Measurements from ENCODE around the gene MAFG.

DNA sequence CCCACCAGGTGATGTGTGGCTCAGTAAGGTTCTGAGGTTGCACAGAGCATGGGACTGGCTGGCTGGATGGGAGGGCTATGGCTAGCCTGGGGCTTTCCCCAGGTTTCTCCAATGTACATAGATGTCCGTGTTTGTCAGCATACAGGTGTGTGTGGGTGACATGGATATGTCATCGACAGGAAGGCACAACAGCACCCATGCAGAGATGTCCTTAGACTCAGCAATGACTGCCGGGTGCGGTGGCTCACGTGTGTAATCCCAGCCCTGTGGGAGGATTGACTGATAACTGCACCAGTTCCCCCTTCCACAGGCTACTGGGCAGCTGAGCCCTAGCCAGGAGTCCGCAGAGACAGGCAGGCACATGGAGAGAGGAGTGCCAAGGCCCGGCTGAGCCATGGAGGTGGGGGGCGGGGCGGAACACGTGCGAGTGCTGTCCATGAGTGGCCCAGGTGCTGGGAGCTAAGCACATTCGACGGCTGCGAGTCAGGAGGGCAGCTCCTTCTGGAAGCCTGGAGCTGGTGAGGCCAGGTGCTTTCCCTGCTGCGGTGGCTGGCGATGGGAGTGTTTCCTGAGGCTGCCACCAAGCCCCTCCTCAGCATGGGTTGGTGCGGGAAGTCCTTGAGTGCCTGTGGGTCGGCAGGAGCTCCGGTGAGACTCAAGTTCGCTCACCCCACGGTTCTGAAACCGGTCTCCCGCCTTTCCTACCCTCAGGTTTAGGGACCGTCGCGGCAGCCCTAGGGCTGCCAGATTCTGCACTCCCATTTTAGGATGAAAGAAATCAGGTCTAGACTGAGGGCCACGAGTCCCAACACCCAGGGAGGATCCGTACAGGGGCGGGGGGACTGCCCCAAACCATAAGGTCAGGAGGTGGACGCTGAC lies 49.0 kb upstream of the MAFG start:
- TF ChIP-seq TARDBP (IDR thresholded peaks at IDR 0.05): no peak
- no peak for TF ChIP-seq ZFP36 (IDR thresholded peaks at IDR 0.05; ENCODE audit: low read depth, low read length, partially characterized antibody)
- TF ChIP-seq, protein P1, sequence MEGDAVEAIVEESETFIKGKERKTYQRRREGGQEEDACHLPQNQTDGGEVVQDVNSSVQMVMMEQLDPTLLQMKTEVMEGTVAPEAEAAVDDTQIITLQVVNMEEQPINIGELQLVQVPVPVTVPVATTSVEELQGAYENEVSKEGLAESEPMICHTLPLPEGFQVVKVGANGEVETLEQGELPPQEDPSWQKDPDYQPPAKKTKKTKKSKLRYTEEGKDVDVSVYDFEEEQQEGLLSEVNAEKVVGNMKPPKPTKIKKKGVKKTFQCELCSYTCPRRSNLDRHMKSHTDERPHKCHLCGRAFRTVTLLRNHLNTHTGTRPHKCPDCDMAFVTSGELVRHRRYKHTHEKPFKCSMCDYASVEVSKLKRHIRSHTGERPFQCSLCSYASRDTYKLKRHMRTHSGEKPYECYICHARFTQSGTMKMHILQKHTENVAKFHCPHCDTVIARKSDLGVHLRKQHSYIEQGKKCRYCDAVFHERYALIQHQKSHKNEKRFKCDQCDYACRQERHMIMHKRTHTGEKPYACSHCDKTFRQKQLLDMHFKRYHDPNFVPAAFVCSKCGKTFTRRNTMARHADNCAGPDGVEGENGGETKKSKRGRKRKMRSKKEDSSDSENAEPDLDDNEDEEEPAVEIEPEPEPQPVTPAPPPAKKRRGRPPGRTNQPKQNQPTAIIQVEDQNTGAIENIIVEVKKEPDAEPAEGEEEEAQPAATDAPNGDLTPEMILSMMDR (IDR thresholded peaks at IDR 0.05 in 2 of 3, conservative IDR thresholded peaks at IDR 0.05 in 1 of 3; ENCODE audit: insufficient read depth in 2 of 3, low read depth in 1 of 3, low read length in 3 of 3): no peak
- TF ChIP-seq, protein P2, sequence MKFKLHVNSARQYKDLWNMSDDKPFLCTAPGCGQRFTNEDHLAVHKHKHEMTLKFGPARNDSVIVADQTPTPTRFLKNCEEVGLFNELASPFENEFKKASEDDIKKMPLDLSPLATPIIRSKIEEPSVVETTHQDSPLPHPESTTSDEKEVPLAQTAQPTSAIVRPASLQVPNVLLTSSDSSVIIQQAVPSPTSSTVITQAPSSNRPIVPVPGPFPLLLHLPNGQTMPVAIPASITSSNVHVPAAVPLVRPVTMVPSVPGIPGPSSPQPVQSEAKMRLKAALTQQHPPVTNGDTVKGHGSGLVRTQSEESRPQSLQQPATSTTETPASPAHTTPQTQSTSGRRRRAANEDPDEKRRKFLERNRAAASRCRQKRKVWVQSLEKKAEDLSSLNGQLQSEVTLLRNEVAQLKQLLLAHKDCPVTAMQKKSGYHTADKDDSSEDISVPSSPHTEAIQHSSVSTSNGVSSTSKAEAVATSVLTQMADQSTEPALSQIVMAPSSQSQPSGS (CRISPR knock-in tag; IDR thresholded peaks at IDR 0.05): no peak
- TF ChIP-seq ELF4 (CRISPR knock-in tag; IDR thresholded peaks at IDR 0.05): no peak
- TF ChIP-seq, protein P3, sequence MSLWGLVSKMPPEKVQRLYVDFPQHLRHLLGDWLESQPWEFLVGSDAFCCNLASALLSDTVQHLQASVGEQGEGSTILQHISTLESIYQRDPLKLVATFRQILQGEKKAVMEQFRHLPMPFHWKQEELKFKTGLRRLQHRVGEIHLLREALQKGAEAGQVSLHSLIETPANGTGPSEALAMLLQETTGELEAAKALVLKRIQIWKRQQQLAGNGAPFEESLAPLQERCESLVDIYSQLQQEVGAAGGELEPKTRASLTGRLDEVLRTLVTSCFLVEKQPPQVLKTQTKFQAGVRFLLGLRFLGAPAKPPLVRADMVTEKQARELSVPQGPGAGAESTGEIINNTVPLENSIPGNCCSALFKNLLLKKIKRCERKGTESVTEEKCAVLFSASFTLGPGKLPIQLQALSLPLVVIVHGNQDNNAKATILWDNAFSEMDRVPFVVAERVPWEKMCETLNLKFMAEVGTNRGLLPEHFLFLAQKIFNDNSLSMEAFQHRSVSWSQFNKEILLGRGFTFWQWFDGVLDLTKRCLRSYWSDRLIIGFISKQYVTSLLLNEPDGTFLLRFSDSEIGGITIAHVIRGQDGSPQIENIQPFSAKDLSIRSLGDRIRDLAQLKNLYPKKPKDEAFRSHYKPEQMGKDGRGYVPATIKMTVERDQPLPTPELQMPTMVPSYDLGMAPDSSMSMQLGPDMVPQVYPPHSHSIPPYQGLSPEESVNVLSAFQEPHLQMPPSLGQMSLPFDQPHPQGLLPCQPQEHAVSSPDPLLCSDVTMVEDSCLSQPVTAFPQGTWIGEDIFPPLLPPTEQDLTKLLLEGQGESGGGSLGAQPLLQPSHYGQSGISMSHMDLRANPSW (CRISPR knock-in tag; IDR thresholded peaks at IDR 0.05): no peak
- TF ChIP-seq, protein P4, sequence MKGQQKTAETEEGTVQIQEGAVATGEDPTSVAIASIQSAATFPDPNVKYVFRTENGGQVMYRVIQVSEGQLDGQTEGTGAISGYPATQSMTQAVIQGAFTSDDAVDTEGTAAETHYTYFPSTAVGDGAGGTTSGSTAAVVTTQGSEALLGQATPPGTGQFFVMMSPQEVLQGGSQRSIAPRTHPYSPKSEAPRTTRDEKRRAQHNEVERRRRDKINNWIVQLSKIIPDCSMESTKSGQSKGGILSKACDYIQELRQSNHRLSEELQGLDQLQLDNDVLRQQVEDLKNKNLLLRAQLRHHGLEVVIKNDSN (CRISPR knock-in tag; IDR thresholded peaks at IDR 0.05): peak; percentile 60
- TF ChIP-seq, protein P5, sequence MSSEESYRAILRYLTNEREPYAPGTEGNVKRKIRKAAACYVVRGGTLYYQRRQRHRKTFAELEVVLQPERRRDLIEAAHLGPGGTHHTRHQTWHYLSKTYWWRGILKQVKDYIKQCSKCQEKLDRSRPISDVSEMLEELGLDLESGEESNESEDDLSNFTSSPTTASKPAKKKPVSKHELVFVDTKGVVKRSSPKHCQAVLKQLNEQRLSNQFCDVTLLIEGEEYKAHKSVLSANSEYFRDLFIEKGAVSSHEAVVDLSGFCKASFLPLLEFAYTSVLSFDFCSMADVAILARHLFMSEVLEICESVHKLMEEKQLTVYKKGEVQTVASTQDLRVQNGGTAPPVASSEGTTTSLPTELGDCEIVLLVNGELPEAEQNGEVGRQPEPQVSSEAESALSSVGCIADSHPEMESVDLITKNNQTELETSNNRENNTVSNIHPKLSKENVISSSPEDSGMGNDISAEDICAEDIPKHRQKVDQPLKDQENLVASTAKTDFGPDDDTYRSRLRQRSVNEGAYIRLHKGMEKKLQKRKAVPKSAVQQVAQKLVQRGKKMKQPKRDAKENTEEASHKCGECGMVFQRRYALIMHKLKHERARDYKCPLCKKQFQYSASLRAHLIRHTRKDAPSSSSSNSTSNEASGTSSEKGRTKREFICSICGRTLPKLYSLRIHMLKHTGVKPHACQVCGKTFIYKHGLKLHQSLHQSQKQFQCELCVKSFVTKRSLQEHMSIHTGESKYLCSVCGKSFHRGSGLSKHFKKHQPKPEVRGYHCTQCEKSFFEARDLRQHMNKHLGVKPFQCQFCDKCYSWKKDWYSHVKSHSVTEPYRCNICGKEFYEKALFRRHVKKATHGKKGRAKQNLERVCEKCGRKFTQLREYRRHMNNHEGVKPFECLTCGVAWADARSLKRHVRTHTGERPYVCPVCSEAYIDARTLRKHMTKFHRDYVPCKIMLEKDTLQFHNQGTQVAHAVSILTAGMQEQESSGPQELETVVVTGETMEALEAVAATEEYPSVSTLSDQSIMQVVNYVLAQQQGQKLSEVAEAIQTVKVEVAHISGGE (CRISPR knock-in tag; IDR thresholded peaks at IDR 0.05): no peak; a peak in 1 of 6 replicates
- TF ChIP-seq, protein P6, sequence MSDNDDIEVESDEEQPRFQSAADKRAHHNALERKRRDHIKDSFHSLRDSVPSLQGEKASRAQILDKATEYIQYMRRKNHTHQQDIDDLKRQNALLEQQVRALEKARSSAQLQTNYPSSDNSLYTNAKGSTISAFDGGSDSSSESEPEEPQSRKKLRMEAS (CRISPR knock-in tag; IDR thresholded peaks at IDR 0.05): peak; percentile 98
- TF ChIP-seq POLR2AphosphoS5 (IDR thresholded peaks at IDR 0.05; ENCODE audit: control insufficient read depth, insufficient read depth, low read depth, low read length): no peak
